Dermis microvascular lymphatic vessel endothelial cell (primary cell): ENCODE data around the gene RCE1. TPM values are rescaled to one million over a fixed set of nuclear protein-coding genes. Genes with fewer than 3 reads are reported as not detected.

Experiments
- DNase-seq, 2 donors: peaks; one replicate each; pipeline versions ENCODE4 v3.0.0 to v3.0.0-alpha.2; 2010; ENCODE audit warnings: low read depth in 2 of 2
- total RNA-seq: library from RNA; depleted of rRNA; stranded (reverse); fragments of >200 nt; gene quantifications from 2 replicates; pipeline ENCODE4 v1.2.1, GENCODE V29; 2014

The RCE1 gene
- total RNA-seq, 1 donor from 2014 or later: 15.3 TPM

DNA sequence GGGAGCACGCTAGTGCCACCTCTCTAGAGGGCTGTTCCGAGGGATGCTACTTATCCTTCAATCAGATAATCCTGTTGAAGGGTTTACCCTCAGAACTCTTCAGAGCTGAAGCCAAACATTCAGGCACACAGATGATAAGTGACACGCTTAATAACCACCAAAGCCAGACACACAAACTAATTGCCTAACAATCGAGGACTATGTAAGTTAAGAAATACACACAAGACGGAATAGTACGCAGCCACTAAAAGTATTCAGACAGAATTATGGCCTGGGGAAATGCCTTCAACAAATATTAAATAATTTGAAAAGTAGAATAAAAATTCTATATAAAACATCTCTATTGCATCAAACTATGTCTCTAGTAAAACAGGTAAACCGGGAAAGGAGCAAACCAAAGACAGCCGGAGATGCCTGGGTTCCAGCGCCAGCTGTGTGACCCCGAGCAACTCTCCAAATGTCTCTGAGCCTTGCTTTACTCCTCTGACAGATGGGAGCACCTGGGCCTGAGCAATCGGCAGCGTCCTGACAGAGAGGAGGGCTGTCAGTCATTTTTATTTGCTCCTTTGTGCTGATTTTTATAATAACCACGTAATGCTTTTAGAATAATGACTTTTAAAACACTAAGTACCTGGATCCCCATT lies 25.0 kb downstream of the RCE1 start:
- DNase-seq: no peak

DNA sequence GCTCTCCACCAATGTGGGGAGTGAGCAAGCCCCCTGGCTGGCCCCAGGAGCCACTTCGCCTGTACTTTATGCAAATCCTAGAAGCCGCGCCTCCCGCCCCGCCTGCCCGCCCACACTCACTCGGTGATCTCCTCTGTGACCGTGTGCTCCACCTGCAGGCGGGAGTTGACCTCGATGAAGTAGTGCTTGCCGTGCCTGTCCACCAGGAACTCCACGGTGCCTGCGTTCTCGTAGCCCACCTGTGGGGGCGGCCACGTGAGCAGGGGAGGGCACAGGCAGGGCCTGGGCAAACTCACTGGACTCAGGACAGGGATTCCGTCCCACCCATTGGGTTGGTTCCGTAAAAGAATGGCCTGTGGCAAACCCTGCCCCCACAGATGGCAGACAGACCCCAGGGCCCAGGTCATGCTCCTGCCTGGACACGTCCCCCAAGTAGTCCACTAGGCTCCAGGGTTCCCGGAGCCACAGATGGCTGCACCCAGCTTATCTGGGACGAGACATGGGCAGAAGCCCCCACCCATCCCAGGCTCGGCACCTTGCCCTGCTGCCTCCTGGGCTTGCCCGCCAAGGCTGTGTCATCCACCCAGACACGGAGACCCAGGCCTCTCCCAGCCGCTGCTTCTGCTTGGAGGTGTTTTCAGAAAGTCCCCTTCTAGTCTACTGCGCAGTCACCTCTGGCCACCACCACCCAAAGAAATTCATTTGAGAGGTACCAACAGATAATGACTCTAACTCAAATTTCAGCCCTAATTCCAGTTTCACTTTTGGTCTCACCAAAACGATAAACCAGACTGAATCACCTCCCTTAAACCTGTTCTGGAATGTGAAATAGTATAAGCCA lies 25.7 kb downstream of the RCE1 start:
- DNase-seq: no peak

DNA sequence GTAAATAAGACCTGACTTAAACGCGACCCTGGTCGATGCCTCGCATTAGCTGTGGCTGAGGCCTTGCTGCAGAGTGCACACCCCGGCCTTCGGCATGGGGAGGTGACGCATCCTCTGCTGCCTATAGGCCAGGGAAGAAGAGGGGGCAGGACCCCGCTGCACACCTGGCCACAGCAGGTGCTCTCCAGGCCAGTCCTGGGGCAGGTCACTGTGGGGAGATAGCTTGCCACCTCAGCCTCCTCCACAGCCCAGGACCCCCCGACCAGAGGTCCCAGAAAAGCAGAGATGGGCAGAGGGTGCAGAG lies 26.3 kb downstream of the RCE1 start:
- no peak for DNase-seq

DNA sequence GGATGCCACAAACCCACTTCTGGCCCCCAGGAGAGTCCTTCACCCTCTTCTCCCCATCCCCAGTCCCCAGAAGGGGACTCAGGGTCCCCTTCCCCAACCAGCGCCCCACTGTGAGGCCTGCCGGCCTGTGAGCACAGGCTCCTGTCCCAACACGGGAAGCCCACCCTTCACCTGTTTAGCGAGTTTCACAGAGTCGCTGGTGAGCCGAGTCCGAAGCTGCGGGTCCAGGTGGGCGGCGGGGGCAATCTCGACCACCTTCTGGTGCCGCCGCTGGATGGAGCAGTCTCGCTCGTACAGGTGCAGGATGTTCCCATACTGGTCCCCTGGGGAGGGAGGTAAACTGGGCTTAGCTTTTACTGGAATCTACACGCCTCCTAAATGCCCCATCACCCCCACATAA lies 26.9 kb downstream of the RCE1 start:
- DNase-seq: no peak

DNA sequence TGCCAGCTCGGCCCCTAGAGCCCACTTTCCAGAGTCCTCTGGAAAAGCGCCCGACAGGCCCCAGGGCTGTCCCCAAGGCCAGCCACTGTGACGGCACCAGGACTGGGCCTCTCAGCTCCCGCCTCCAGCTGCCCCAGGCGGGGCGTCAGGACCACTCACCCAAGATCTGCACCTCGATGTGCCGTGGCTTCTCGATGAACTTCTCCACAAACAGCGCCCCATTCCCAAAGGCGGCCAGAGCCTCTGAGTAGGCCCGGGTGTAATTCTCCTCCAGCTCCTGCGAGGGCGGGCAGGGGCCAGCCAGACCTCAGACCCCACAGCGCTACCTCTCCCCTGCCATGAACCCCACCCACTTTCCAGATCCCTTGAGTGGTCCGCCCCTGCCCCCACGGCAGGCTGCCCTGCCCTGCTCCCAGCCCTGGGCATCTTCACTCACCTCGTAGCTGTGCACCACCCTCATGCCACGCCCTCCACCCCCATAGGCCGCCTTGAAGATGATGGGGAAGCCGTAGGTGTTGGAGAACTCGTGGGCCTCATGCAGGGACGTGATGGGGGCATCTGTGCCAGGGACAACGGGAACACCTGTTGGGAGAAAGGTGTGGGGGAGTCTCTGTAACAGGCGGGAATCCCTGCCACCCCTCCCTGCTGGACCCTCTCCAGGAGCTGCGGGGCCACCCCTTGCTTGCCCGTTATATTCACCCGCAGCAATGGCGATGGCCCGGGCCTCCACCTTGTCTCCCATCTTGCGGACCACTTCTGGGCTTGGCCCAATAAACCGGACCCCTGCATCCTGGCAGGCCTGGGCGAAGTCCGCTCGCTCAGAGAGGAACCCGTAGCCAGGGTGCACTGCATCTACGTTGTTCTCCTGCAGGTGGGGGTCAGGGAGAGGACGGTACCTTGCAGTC lies 27.6 kb downstream of the RCE1 start:
- no peak for DNase-seq

DNA sequence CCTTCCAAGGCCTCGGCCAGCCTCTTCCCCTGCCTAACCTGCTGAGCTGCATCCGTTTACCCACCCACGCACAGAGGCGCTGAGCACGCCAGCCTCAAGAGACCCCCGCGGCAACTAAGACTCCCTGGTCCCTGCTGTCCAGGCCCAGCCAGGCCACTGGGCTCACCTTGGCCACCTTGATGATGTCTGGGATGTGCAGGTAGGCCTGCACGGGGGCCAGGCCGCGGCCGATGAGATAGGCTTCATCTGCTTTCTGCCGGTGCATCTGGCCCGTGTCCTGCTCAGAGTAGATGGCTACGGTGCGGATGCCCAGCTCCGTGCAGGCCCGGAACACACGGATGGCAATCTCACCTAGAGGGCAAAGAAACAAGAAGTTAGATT lies 28.3 kb downstream of the RCE1 start:
- no peak for DNase-seq

DNA sequence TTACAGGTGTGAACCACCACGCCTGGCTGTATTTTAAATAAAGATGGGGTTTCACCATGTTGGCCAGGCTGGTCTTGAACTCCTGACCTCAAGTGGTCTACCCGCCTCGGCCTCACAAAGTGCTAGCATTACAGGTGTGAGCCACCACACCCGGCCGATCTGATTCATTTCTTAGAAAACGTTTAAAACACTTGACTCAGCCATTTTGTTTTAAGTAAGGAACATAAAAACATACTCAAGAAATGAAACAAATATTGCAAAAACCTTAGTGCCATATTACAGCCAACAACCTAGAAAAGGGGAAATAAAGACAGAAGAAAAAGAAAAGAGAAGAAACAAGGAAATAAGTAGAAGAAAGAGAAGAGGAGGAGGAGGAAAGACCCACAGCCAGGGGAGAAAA lies 31.0 kb downstream of the RCE1 start:
- no peak for DNase-seq

DNA sequence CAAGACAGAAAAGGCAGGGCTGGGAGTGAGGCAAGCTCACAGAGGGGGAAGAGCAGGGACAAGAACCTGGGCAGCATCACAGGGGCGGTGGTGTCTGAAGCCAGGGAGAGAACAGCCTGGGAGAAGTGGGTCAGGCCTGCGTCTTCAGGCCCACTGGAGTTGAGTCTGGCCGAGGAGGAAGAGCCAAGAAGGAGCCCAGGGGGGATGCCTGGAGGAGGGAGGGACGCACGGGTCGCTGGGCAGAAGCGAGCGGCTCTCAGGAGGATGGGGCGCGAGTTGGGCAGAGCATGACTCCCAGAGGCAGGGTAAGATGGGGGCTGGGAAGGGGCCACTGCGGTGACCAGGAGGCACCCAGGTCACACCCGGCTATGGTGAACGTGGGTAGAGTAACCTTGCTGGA lies 32.1 kb downstream of the RCE1 start:
- no peak for DNase-seq

DNA sequence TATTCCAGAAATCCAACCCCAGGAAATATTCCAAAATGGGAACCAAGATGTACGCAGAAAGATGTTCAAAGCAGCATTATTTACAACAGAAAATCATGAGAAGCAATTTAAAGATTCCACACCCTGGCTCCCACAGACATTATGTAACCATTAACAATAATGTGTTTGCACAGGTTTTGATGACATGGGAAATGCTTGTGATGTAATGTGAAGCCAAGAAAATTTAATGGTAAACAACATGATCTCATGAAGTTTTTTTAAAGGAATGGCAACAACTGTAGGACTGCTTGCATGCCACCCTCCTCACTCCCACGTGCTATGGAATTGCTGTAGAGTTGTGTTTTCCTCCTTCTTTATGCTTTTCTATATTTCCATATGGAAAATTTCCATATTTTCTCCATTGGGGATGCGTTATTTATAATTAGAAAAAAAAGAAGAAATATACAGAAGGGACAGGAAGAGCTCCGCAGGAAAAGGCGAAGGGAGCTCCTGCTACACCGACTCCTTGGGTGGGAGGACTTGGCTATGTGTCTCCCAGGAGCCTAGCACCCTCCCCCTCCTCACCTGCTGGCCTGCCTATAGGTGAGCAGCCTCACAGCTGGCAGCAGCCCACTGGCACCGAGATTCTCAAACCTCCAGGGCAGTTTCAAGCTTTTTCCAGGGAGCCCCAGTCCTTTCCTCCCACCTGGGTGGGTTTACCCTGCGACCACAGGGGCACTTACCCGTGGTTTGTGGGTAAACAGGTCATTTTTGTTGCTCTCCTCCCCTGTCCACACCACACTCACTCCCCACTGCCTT lies 34.5 kb downstream of the RCE1 start:
- DNase-seq: no peak

DNA sequence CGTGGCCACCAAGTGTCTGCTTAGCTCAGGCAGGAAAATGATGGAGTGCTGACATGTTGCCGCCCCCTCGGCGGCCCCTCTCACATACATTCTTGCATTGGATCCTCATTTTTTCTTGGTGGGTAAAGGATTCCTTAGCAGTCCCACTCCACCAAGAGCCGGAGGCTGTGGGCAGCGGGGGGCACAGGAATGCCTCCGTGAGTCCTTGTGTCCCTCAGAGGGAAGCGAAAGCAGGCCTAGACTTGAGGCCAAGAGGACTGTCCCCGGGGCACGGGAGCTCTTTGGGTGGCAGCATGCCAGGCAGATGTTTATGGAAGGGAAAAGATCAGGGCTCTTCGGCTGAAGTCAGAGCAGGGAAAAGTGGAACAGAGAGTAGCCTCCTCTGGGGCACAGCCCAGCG lies 35.2 kb downstream of the RCE1 start:
- no peak for DNase-seq

DNA sequence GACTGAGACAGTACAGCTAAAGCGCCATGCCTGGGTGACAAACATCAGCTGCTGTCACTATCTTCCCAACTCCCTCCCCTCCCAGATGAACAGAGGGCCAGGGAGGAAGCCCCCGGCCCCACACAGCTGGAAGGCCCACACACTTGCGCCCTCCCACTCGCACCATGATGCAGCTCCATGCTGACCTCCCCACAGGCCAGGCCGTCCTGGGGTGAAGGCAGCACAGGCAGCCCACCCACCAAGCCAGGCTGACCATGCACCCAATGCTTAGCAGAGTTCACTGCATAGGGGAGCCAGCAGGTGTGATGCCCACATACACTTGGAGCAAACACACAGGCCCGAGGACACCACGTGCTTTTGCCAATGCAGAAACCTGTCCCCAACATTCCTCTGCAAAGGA lies 35.8 kb downstream of the RCE1 start:
- no peak for DNase-seq

DNA sequence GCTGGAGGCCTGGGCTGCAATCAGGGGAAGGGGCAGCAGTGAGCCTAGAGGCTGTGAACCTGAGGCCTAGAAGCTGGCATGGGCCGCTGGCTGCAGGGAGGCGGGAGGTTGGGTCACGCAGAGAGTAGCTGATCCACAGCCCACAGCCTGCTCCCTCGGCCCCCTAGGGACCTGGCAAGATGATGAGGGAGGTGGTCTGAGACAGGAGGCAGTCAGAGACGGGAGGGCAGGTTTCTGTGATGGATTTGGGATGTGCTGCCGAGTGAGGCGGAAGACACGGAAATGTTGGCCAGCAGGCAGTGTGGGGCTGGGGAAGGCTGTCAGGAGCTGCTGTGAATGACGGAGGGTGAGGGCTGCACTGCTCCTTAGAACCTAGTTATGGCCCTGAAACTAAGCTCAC lies 36.3 kb downstream of the RCE1 start:
- DNase-seq: no peak

DNA sequence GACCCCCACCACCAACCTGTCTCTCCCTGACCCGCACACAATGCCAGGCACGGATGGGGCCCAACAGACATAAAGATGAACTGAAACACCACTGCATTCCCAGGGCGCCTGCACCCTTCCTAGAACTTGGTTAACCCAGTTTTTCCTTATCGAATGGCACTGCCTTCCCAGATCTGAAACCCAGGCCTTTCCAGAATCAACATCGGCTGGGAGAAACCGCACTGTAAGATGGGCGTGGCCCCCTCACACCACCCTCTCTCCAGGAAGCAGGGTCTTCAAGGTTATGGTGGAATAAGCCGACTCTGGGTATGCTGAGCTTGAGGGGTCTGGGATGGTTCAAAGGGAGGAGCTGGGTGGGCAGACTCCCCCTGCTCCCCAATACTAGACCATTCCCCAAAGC lies 36.8 kb downstream of the RCE1 start:
- DNase-seq: no peak

DNA sequence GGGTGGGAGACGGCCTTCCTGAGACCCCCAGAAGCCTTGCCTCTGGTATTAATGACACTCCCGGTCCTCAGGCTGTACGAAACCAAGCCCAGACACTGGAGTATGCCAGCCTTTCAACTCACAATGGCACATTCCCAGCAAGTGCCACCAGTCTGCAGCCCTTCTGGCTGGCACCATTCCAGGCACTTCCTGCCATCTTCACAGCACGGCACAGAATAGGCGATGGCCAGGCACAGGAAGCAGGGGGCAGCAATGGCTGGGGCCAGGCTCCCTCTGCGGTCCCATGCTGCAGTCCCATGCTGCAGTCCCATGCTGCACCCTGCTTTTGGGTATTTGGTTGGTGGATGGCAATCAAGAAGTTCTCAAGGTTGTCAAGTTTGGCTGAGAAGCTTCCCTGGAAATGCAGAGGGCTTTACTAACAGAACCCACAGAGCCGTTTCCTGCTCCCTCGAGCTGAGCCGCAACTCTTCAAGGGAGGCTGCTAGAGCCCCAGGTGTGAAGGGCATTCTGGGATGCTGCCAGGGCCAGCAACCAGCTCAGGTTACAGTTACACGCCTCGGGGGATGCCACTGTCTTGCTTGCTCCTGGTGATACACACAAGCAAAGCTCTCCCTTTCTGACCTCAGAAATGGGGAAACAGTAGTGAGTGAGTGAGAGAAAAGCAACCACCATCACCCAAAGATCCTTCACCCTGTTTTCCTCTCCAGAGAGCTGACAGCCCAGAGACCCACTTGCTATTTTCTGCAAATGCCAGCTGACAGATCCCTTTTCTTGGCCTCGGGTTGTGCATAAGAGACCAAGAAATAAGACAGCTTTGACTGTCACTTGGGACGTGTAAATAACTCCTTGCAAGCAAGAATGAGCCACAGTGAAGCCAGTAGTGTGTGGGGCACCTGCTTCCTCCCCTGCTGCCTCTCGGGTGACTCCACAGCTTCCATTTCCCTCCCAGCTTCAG lies 37.5 kb downstream of the RCE1 start:
- DNase-seq: peak in 1 of 2 donors; percentile 28

DNA sequence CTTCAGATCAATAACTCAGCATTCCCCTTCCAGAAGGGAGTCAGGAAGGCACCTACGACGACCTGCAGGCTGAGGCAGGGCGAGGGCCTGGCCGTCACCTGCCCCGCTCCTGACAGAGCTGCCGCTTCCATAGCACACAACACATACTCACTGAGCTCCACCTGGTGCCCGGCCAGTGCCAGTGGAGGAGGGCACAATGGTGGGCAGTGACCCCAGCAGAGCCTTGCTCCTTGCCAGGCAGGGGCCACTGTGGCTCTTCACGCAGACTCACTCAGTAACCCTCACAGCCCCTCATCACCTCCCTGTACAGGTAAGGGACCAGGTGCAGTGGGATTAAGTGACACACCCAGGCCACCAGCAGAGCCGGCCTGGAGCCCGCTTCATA lies 38.2 kb downstream of the RCE1 start:
- DNase-seq: no peak

DNA sequence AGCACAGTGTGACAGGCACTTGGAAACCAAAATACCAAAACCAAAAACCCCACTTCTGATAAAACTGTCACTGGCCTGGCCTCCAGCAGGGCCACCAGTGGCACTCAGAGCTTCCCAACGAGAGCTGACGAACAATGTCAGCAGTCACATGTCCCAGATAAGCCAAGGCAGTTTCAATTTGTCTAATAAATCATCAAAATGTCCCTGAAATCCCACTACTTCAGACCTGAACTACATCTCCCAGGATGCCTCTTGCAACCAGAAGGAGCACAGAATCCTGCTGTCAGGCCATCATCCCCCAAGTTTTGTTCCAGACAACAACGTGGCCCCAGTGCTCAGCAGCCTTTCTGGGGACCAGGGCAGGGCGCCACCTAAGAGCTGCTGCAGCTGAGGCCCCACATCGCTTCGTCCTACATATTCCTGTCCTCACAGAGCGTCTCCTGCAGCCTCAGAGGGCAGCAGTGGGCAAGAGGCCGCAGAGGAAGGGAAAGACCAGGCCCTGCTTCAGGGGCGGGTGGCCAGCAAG lies 38.7 kb downstream of the RCE1 start:
- DNase-seq: no peak

DNA sequence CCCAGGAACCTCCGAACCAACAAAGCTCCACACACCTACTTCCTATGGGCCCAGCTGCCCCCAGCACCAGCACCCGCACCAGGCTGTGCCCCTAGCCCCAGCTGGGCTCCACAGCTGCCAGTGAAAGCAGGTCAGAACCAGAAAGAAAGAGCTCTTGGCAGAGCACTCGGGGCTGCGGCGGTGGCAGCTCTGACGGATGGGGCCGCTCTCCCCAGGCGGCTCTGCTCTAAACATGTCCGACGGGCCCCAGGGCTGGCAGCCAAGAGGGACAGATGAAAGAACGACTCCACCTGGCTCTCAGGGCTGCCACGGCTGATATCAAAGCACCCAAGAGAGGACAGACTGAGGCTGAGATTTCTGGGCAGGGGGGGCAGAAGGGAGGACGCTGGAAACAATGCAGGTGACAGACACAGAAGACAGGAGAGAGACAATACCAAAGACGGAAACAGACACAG lies 39.3 kb downstream of the RCE1 start:
- no peak for DNase-seq

DNA sequence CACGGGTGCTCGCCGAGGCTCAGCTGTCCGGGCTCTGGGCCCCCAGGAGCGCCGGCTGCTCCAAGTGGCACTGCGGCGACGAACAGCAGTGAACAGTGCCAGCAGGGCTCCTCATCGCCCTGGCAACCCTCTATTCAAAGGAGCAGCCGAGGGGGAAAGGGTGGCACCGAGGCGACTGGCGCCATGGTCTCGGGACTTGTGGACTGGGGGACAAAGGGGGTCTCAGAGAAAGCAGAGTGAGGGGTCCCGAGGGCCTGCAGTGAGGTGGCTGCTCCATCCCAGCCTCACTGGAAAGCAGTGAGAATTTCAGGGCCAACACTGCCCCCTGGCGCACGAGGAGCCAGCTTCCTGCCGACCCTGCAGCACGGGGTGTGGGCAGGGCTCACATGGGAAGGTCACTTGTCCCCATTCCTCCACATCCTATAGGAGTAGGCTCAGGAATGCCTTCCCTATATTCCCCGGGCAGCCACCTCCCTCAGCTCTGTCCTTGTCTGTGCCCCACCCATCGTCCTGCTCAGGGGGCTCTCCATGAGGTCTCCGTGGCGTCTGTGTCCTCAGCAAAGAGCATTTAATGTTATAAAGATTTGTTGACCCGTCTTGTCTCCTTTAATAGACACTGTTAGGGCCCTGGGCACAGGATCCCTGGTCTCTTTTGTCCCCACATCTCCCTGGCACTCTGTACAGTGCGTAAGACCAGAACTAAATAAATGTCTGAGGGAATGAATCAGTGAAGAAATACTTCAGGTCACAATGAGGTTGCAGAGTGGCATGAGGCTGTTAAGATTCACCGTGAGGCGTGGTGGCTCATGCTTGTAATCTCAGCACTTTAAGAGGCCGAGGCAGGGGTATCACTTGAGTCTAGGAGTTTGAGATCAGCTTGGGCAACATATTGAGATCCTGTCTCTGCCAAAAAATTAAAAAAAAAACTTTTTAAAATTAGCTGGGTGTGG lies 40.0 kb downstream of the RCE1 start:
- DNase-seq: peak; percentile 32 to 66

DNA sequence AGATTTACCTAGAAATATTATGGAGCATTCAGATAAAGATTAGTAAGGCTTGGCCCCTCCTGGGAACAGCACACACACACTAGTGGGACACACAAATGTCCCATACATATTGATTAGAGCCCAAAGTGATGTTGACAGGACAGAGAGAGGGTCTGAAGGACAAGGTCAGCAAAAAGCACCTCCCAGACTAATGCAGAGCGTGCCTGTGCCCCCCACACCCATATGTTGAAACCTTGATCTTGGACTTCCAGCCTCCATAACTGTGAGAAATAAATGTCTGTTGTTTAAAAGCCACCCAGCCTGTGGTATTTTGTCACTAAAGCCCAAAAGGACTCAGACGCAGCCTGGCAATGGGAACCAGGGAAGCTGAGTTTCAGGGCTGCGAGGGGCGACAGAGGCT lies 41.2 kb downstream of the RCE1 start:
- DNase-seq: no peak
